HEK293 (cell line): Measurements from ENCODE around the gene USP37.

Experiments used
- CTCF ChIA-PET: fragments of 350-600 bp; formaldehyde crosslinking; extraction: SDS; loops from one replicate; lab custom pipeline; 2021; ENCODE audit warnings: antibody characterized with exemption; lab: Yijun Ruan, JAX
- POLR2A ChIA-PET: fragments of 300-600 bp; formaldehyde crosslinking; extraction: SDS; loops from one replicate; lab custom pipeline; 2020; ENCODE audit warnings: antibody characterized with exemption, inconsistent platforms; lab: Yijun Ruan, JAX
- H3K27ac ChIP-seq: fragments of 200-500 bp; sonication (Bioruptor generic); 2 replicates; pipeline ENCODE4 v1.5.1; 2014; ENCODE audit warnings: low read depth, low read length, control low read depth, inconsistent platforms; ENCODE audit errors: extremely low read depth
- H3K36me3 ChIP-seq, 2 experiments: fragments of 200-500 bp in 1 of 2; sonication (Bioruptor generic) in 1 of 2; 1 replicate in 1 of 2; 2 replicates in 1 of 2; pipeline ENCODE4 v1.5.1; 2014 to 2017; ENCODE audit warnings: inconsistent platforms in 2 of 2, low read length in 2 of 2; ENCODE audit not compliant: control insufficient read depth in 2 of 2, insufficient read depth in 1 of 2
- H3K4me1 ChIP-seq: fragments of 200-500 bp; sonication (Bioruptor generic); 2 replicates; pipeline ENCODE4 v1.5.1; 2014; ENCODE audit warnings: mild to moderate bottlenecking, low read length, inconsistent platforms; ENCODE audit not compliant: control insufficient read depth, insufficient read depth
- H3K4me3 ChIP-seq: 2 replicates; pipeline ENCODE4 v1.5.1; 2011; ENCODE audit warnings: low read depth, mild to moderate bottlenecking, control low read depth, low read length, moderate library complexity
- H3K9me3 ChIP-seq: fragments of 200-500 bp; sonication (Bioruptor generic); 2 replicates; pipeline ENCODE4 v1.5.1; 2014; ENCODE audit warnings: low read depth, low read length, inconsistent platforms; ENCODE audit not compliant: control insufficient read depth, insufficient read depth
- KLF9 ChIP-seq: fragments of 450-650 bp; formaldehyde crosslinking; IDR thresholded peaks from 2 replicates; pipeline ENCODE4 v1.5.1; 2016; ENCODE audit warnings: missing biosample characterization, missing genetic modification characterization, low read depth
- PRDM6 ChIP-seq: fragments of 450-650 bp; formaldehyde crosslinking; IDR thresholded peaks from 2 replicates; pipeline ENCODE4 v1.5.1; 2017; ENCODE audit warnings: missing biosample characterization, missing genetic modification characterization
- SP3 ChIP-seq: fragments of 450-650 bp; formaldehyde crosslinking; IDR thresholded peaks from 2 replicates; pipeline ENCODE4 v1.5.1; 2016; ENCODE audit warnings: missing biosample characterization, missing genetic modification characterization
- ZBTB44 ChIP-seq: fragments of 450-650 bp; IDR thresholded peaks from 2 replicates; pipeline ENCODE4 v1.5.1; 2018; ENCODE audit warnings: missing biosample characterization, mild to moderate bottlenecking, missing genetic modification characterization
- ZNF140 ChIP-seq: fragments of 450-650 bp; formaldehyde crosslinking; IDR thresholded peaks from 2 replicates; pipeline ENCODE4 v1.5.1; 2016; ENCODE audit warnings: missing biosample characterization, missing genetic modification characterization
- ZNF148 ChIP-seq: fragments of 450-650 bp; formaldehyde crosslinking; IDR thresholded peaks from 2 replicates; pipeline ENCODE4 v1.5.0; 2017; ENCODE audit warnings: missing biosample characterization, missing genetic modification characterization, borderline replicate concordance
- ZNF155 ChIP-seq: fragments of 450-650 bp; formaldehyde crosslinking; IDR thresholded peaks from 2 replicates; pipeline ENCODE4 v1.5.1; 2016; ENCODE audit warnings: missing biosample characterization, missing genetic modification characterization
- ZNF18 ChIP-seq: fragments of 450-650 bp; formaldehyde crosslinking; IDR thresholded peaks from 2 replicates; pipeline ENCODE4 v1.5.1; 2016; ENCODE audit warnings: missing biosample characterization, missing genetic modification characterization
- ZNF2 ChIP-seq: fragments of 450-650 bp; formaldehyde crosslinking; IDR thresholded peaks from 2 replicates; pipeline ENCODE4 v1.5.1; 2016; ENCODE audit warnings: missing biosample characterization, missing genetic modification characterization
- ZNF223 ChIP-seq: fragments of 450-650 bp; formaldehyde crosslinking; IDR thresholded peaks from 2 replicates; pipeline ENCODE4 v1.5.1; 2016; ENCODE audit warnings: missing biosample characterization, missing genetic modification characterization
- ZNF362 ChIP-seq: fragments of 450-650 bp; formaldehyde crosslinking; IDR thresholded peaks from 2 replicates; pipeline ENCODE4 v1.5.1; 2016; ENCODE audit warnings: missing biosample characterization, missing genetic modification characterization
- ZNF488 ChIP-seq: fragments of 450-650 bp; formaldehyde crosslinking; IDR thresholded peaks from 2 replicates; pipeline ENCODE4 v1.5.1; 2016; ENCODE audit warnings: missing biosample characterization, missing genetic modification characterization
- ZNF629 ChIP-seq: fragments of 450-650 bp; formaldehyde crosslinking; IDR thresholded peaks from 2 replicates; pipeline ENCODE4 v1.5.1; 2017; ENCODE audit warnings: missing biosample characterization, missing genetic modification characterization
- ZNF654 ChIP-seq: fragments of 450-650 bp; formaldehyde crosslinking; IDR thresholded peaks from 2 replicates; pipeline ENCODE4 v1.5.1; 2016; ENCODE audit warnings: low read depth, missing biosample characterization, missing genetic modification characterization
- ZNF658 ChIP-seq: fragments of 450-650 bp; formaldehyde crosslinking; IDR thresholded peaks from 2 replicates; pipeline ENCODE4; 2016; ENCODE audit warnings: missing biosample characterization, missing genetic modification characterization
- ZNF664 ChIP-seq: fragments of 450-650 bp; formaldehyde crosslinking; IDR thresholded peaks from 2 replicates; pipeline ENCODE4 v1.5.1; 2016; ENCODE audit warnings: missing biosample characterization, missing genetic modification characterization
- ZNF692 ChIP-seq: fragments of 450-650 bp; formaldehyde crosslinking; IDR thresholded peaks from 2 replicates; pipeline ENCODE4 v1.5.1; 2016; ENCODE audit warnings: missing biosample characterization, missing genetic modification characterization
- ZNF768 ChIP-seq: fragments of 450-650 bp; formaldehyde crosslinking; IDR thresholded peaks from 2 replicates; pipeline ENCODE4 v1.5.1; 2018; ENCODE audit warnings: missing biosample characterization, mild to moderate bottlenecking, missing genetic modification characterization

Gene USP37

GRCh38 chr2:218428846-218429558 is 139.1 kb downstream of the USP37 start (continued):
- no peak for TF ChIP-seq ZNF18 (tag by site-specific recombination)
- no peak for TF ChIP-seq ZNF658 (tag by site-specific recombination)
- TF ChIP-seq, all 188 proteins: peak for 0

GRCh38 chr2:218427741-218428140 is 140.4 kb downstream of the USP37 start:
- Histone ChIP-seq H3K36me3 (no peaks in the 10 kb centered on the region), H3K4me1 (no peaks in the 10 kb centered on the region), H3K27ac (no peak overlapping the region), H3K9me3 (no peaks in the 10 kb centered on the region), H3K4me3 (no peak overlapping the region)
- TF ChIP-seq ZNF768 (tag by site-specific recombination) (no peak), ZBTB44 (tag by site-specific recombination) (no peak), ZNF629 (no peak), ZNF155 (no peak), ZNF488 (no peak)
- POLR2A ChIA-PET = interaction anchor here (0.6 kb wide), 1 partner anchor 14 kb away, joined by 10 read pairs; no protein-coding TSS in a partner anchor
- CTCF ChIA-PET = no interaction called here

GRCh38 chr2:218425531-218425930 is 142.6 kb downstream of the USP37 start:
- POLR2A ChIA-PET = no interaction called here
- no peaks in the 10 kb centered on the region for H3K36me3 ChIP-seq
- no peaks in the 10 kb centered on the region for H3K9me3 ChIP-seq
- no peak overlapping the region for H3K4me3 ChIP-seq
- CTCF ChIA-PET = interaction anchor here (0.6 to 0.7 kb wide), 2 partner anchors 118 to 334 kb away, joined by 3 read pairs; no protein-coding TSS in a partner anchor
- TF ChIP-seq ZNF223 = no peak
- no peak for TF ChIP-seq ZNF140 (tag by site-specific recombination)
- TF ChIP-seq SP3 (tag by site-specific recombination) = no peak
- no peak for TF ChIP-seq ZNF2 (tag by site-specific recombination)
- no peak for TF ChIP-seq KLF9 (tag by site-specific recombination)
- TF ChIP-seq ZNF362 (tag by site-specific recombination) = no peak
- no peak for TF ChIP-seq ZNF654 (tag by site-specific recombination)
- no peak for TF ChIP-seq ZNF148 (tag by site-specific recombination)
- TF ChIP-seq PRDM6 (tag by site-specific recombination) = no peak
- TF ChIP-seq ZNF664 (tag by site-specific recombination) = no peak
- TF ChIP-seq ZNF692 = no peak
- no peak overlapping the region for H3K27ac ChIP-seq
- H3K4me1 ChIP-seq = no peaks in the 10 kb centered on the region
